IMR-90 (cell line): ENCODE data around the gene TCIRG1. TPM values are rescaled to one million over a fixed set of nuclear protein-coding genes. Genes with fewer than 3 reads are reported as not detected.

Experiments used
- ATAC-seq: fragments of 200-7000 bp; cut with Tn5 transposase; 2 replicates; pipeline ENCODE4 v1.9.1; 2020; ENCODE audit warnings: low read depth, mild to moderate bottlenecking, moderate library complexity
- BruUV-seq: library from RNA; stranded (reverse); fragments of 400-500 nt; replicated peaks from 2 replicates; lab custom pipeline; 2021; lab: Mats Ljungman, UMichigan
- CTCF ChIA-PET: fragments of 300-600 bp; formaldehyde crosslinking; extraction: SDS; loops from one replicate; lab custom pipeline; 2021; ENCODE audit warnings: antibody characterized with exemption; lab: Yijun Ruan, JAX
- POLR2A ChIA-PET: fragments of 300-600 bp; sonication (Branson Sonifier 250); formaldehyde crosslinking; loops from one replicate; lab custom pipeline; 2022; ENCODE audit warnings: antibody characterized with exemption; ENCODE audit not compliant: unreplicated experiment; lab: Charles Lee
- DNase-seq: peaks from one replicate; pipeline ENCODE4 v3.0.0; 2013
- H2AFZ ChIP-seq: replicated peaks from 2 replicates; pipeline ENCODE3; 2013; ENCODE audit warnings: low read length, mild to moderate bottlenecking; ENCODE audit not compliant: poor library complexity
- H2AK5ac ChIP-seq: 2 replicates; pipeline ENCODE4 v1.6.1; 2013; ENCODE audit warnings: low read depth, low read length, inconsistent platforms
- H2AK9ac ChIP-seq: replicated peaks from 2 replicates; pipeline ENCODE3; 2013; ENCODE audit warnings: mild to moderate bottlenecking, low read depth, low read length, moderate library complexity; ENCODE audit not compliant: poor library complexity
- H2BK120ac ChIP-seq: 2 replicates; pipeline ENCODE4 v1.6.1; 2013; ENCODE audit warnings: low read depth, low read length, inconsistent platforms
- H2BK15ac ChIP-seq: 3 replicates; pipeline ENCODE4 v1.6.1; 2013; ENCODE audit warnings: low read depth, low read length, inconsistent platforms
- H2BK20ac ChIP-seq: 2 replicates; pipeline ENCODE4 v1.6.1; 2013; ENCODE audit warnings: low read depth, mild to moderate bottlenecking, inconsistent platforms, low read length, moderate library complexity
- H2BK5ac ChIP-seq: 2 replicates; pipeline ENCODE4 v1.6.1; 2013; ENCODE audit warnings: mild to moderate bottlenecking, low read depth, low read length, inconsistent platforms; ENCODE audit not compliant: poor library complexity, severe bottlenecking
- H3K14ac ChIP-seq: replicated peaks from 2 replicates; pipeline ENCODE4 v1.6.1; 2013; ENCODE audit warnings: low read depth, low read length, inconsistent platforms
- H3K18ac ChIP-seq: 2 replicates; pipeline ENCODE4 v1.6.1; 2013; ENCODE audit warnings: low read depth, low read length, control low read depth
- H3K23ac ChIP-seq: 2 replicates; pipeline ENCODE4 v1.6.1; 2013; ENCODE audit warnings: low read depth, low read length, inconsistent platforms
- H3K27ac ChIP-seq: 2 replicates; pipeline ENCODE4 v1.5.1; 2013; ENCODE audit warnings: mild to moderate bottlenecking, control low read depth, low read length; ENCODE audit not compliant: insufficient read depth
- H3K27me3 ChIP-seq: 2 replicates; pipeline ENCODE4 v1.6.1; 2013; ENCODE audit warnings: low read length; ENCODE audit not compliant: control insufficient read depth, insufficient read depth
- H3K36me3 ChIP-seq: 2 replicates; pipeline ENCODE4 v1.6.1; 2013; ENCODE audit warnings: low read length, mixed read lengths; ENCODE audit not compliant: control insufficient read depth, insufficient read depth
- H3K4ac ChIP-seq: 2 replicates; pipeline ENCODE4 v1.6.1; 2013; ENCODE audit warnings: low read depth, low read length, inconsistent platforms
- H3K4me1 ChIP-seq: 2 replicates; pipeline ENCODE4 v1.6.1; 2013; ENCODE audit warnings: low read length, mixed read lengths; ENCODE audit not compliant: control insufficient read depth, insufficient read depth
- H3K4me2 ChIP-seq: 2 replicates; pipeline ENCODE4 v1.6.1; 2013; ENCODE audit warnings: low read depth, mild to moderate bottlenecking, control low read depth, low read length, moderate library complexity
- H3K4me3 ChIP-seq: 2 replicates; pipeline ENCODE4 v1.5.1; 2013; ENCODE audit warnings: low read depth, mild to moderate bottlenecking, control low read depth, low read length, moderate library complexity; ENCODE audit not compliant: insufficient read depth
- H3K56ac ChIP-seq: 2 replicates; pipeline ENCODE4 v1.6.1; 2013; ENCODE audit warnings: low read length, inconsistent platforms; ENCODE audit not compliant: insufficient read depth; ENCODE audit errors: extremely low read depth
- H3K79me1 ChIP-seq, 2 experiments: 2 replicates each; pipeline ENCODE4 v1.6.1; 2013; ENCODE audit warnings: low read length in 2 of 2, inconsistent platforms in 1 of 2, low read depth in 1 of 2
- H3K9ac ChIP-seq: 2 replicates; pipeline ENCODE4 v1.6.1; 2013; ENCODE audit warnings: low read depth, low read length, control low read depth
- H3K9me1 ChIP-seq: 2 replicates; pipeline ENCODE4 v1.6.1; 2013; ENCODE audit warnings: low read length, inconsistent platforms; ENCODE audit not compliant: insufficient read depth
- H3K9me3 ChIP-seq: 2 replicates; pipeline ENCODE4 v1.6.1; 2013; ENCODE audit warnings: low read length; ENCODE audit not compliant: control insufficient read depth, insufficient read depth
- H4K20me1 ChIP-seq: 2 replicates; pipeline ENCODE4 v1.6.1; 2013; ENCODE audit warnings: low read length, inconsistent platforms; ENCODE audit not compliant: insufficient read depth
- H4K5ac ChIP-seq: 2 replicates; pipeline ENCODE4 v1.6.1; 2013; ENCODE audit warnings: mild to moderate bottlenecking, low read depth, low read length, control low read depth
- H4K8ac ChIP-seq, 2 experiments: 2 replicates each; pipeline ENCODE4 v1.6.1; 2013; ENCODE audit warnings: low read depth in 2 of 2, low read length in 2 of 2, control low read depth in 1 of 2, inconsistent platforms in 1 of 2
- H4K91ac ChIP-seq: 2 replicates; pipeline ENCODE4 v1.6.1; 2013; ENCODE audit warnings: low read depth, low read length, inconsistent platforms; ENCODE audit not compliant: insufficient read depth
- BHLHE40 ChIP-seq: fragments of 150-350 bp; IDR thresholded peaks from 2 replicates; pipeline ENCODE4 v1.6.1; 2016; ENCODE audit warnings: mild to moderate bottlenecking, low read depth, low read length
- CEBPB ChIP-seq: IDR thresholded peaks from 2 replicates; pipeline ENCODE4 v1.6.1; 2012; ENCODE audit warnings: low read depth, low read length, improper control_type of control experiment
- CHD1 ChIP-seq: IDR thresholded peaks from 2 replicates; pipeline ENCODE4 v1.6.1; 2012; ENCODE audit warnings: low read depth, low read length, improper control_type of control experiment
- ELK1 ChIP-seq: fragments of 150-350 bp; IDR thresholded peaks from 2 replicates; pipeline ENCODE4 v1.6.1; 2016; ENCODE audit warnings: low read depth, mild to moderate bottlenecking, low read length, moderate library complexity, borderline replicate concordance
- MAZ ChIP-seq: IDR thresholded peaks from 2 replicates; pipeline ENCODE4 v1.6.1; 2012; ENCODE audit warnings: low read depth, mild to moderate bottlenecking, low read length, improper control_type of control experiment, moderate library complexity, borderline replicate concordance
- MXI1 ChIP-seq: IDR thresholded peaks from 2 replicates; pipeline ENCODE4 v1.6.1; 2012; ENCODE audit warnings: low read depth, mild to moderate bottlenecking, low read length, moderate library complexity, borderline replicate concordance
- NFE2L2 ChIP-seq: fragments of 150-350 bp; IDR thresholded peaks from 2 replicates; pipeline ENCODE4 v1.6.1; 2016; ENCODE audit warnings: low read depth, mild to moderate bottlenecking, low read length
- RCOR1 ChIP-seq: IDR thresholded peaks from 2 replicates; pipeline ENCODE4 v1.6.1; 2012; ENCODE audit warnings: mild to moderate bottlenecking, low read length, improper control_type of control experiment; ENCODE audit not compliant: insufficient replicate concordance
- SMC3 ChIP-seq: fragments of 150-350 bp; IDR thresholded peaks from 2 replicates; pipeline ENCODE4 v1.6.1; 2016; ENCODE audit warnings: low read depth, mild to moderate bottlenecking, antibody characterized with exemption, low read length, moderate library complexity
- USF2 ChIP-seq: fragments of 150-350 bp; IDR thresholded peaks from 2 replicates; pipeline ENCODE4 v1.6.1; 2017; ENCODE audit warnings: mild to moderate bottlenecking, antibody characterized with exemption, low read length, low read depth
- WGBS, 2 experiments: methylation state at CpG; one replicate each; pipeline versions ENCODE4 v1.1.5 to v1.1.7; 2013; ENCODE audit warnings: missing lambda C conversion rate in 2 of 2; ENCODE audit not compliant: insufficient read length in 1 of 2; ENCODE audit errors: extremely low coverage in 2 of 2; 5-methylcytosine and 5-hydroxymethylcytosine counted together
- dilution Hi-C: fragments of 300-500 bp; cut with HindIII; formaldehyde crosslinking; loops from one replicate; pipeline ENCODE4 v1.14.3; 2018; ENCODE audit warnings: low sequenced_read_pairs; ENCODE audit not compliant: unreplicated experiment
- in situ Hi-C: fragments of 300-500 bp; cut with MboI; formaldehyde crosslinking; loops from 3 replicates; pipeline ENCODE4 v1.14.3; 2019; ENCODE audit warnings: low sequenced_read_pairs, inconsistent platforms, mixed read lengths
- intact Hi-C: fragments of 100-400 bp; cut with micrococcal nuclease; formaldehyde crosslinking; loops from 2 replicates; pipeline ENCODE4 v1.10.0; 2022
- polyA plus RNA-seq, 3 experiments: library from polyadenylated mRNA; depleted of rRNA; stranded (reverse); fragments of >200 nt; gene quantifications; 2 replicates each; pipeline ENCODE4 v1.2.3, GENCODE V29; 2012; ENCODE audit warnings: low replicate concordance in 1 of 3
- total RNA-seq: library from RNA; depleted of rRNA; stranded (reverse); fragments of >200 nt; gene quantifications from 2 replicates; pipeline ENCODE4 v1.2.3, GENCODE V29; 2012
- TF ChIP-seq, protein P1 (sequence below): conservative IDR thresholded peaks from 2 replicates; pipeline ENCODE4 v1.5.1; 2012; ENCODE audit warnings: mild to moderate bottlenecking, low read depth, low read length, improper control_type of control experiment

Gene TCIRG1
- total and polyA plus RNA-seq, 2 of the 4 experiments (the other 2 are of a cell fraction) = 25.3 to 117 TPM

DNA sequence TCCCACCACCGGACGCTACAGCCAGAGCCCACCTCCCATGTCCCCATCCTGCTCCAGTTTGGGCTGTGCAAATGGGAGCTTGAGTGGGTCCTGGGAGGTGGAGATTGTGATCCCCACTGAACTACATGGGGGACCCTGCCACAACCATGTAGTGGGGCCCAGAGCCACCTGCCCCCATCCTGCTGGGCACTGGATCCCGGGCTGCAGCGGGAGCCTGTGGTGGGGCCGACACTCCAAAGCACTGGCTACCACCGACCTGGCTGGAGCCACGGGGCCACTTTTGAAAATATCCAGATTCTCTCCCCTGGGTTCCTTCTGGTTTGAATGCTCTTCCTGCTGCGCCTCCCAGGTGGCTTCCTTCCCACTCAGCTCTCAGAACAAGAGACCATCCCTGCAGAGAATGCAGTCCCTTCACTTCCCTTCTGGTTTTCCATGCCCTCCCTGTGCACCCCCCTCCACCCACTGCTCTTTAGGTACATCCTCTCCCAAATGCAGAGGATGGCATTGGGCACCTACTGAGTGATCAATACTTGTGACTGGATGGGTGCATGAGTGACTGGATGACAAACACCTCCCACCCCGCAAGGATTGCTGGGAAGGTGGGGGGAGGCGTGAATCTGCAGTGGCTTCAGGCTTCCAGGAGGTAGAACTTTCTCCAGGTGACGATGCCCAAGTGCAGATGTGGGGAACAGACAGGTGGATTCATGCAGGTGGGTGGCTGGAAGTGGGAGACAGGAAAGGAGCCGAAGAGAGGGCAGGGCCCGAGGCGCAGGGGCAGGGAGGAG, 34.1 kb upstream of the TCIRG1 start (continued):
- TF ChIP-seq SMC3 = no peak
- TF ChIP-seq CEBPB = no peak

GRCh38 chr11:68006606-68007166, 32.1 kb upstream of the TCIRG1 start:
- Histone ChIP-seq H2AK9ac (no peak overlapping the region), H3K14ac (no peak overlapping the region), H2AFZ (no peak overlapping the region), H3K56ac (no peak overlapping the region), H3K4me2 (no peak overlapping the region), H3K9ac (no peak overlapping the region), H3K27ac (no peak overlapping the region), H4K5ac (no peak overlapping the region), H3K23ac (no peak overlapping the region), H3K9me3 (no peaks in the 10 kb centered on the region), H4K20me1 (no peaks in the 10 kb centered on the region), H2BK5ac (no peak overlapping the region), H3K36me3 (no peaks in the 10 kb centered on the region), H2BK120ac (no peak overlapping the region), H3K18ac (no peak overlapping the region), H3K4me1 (peaks cover 18% of the 10 kb centered on the region), H3K27me3 (no peaks in the 10 kb centered on the region), H2BK20ac (no peak overlapping the region), H4K91ac (no peak overlapping the region), H2BK15ac (no peak overlapping the region), H3K4ac (no peak overlapping the region), H3K79me1 (peaks cover 6 to 20% of the 10 kb centered on the region in 2 experiments; a peak in 3 of 4 replicates), H4K8ac (no peak overlapping the region), H3K9me1 (peaks cover 15% of the 10 kb centered on the region; the same call in 1 of the 2 replicates), H3K4me3 (no peak overlapping the region), H2AK5ac (no peak overlapping the region)
- dilution Hi-C loops = no loop called here
- in situ Hi-C loops = no loop called here
- intact Hi-C loops = no loop called here
- ChIA-PET CTCF (no interaction called here), POLR2A (no interaction called here)
- 100% methylated on average over 3 of the region's 7 CpGs; no CpG with 5 or more reads in 1 of the 2 experiments for whole genome bisulfite sequencing, 2 experiments
- no peak for DNase-seq
- BruUV-seq = no TSS peak
- ATAC-seq = no peak
- TF ChIP-seq CHD1 (no peak), MAZ (no peak), USF2 (no peak), CEBPB (no peak), MXI1 (no peak), BHLHE40 (no peak), ELK1 (no peak), SMC3 (no peak), RCOR1 (no peak), NFE2L2 (no peak)
- TF ChIP-seq, protein P1, sequence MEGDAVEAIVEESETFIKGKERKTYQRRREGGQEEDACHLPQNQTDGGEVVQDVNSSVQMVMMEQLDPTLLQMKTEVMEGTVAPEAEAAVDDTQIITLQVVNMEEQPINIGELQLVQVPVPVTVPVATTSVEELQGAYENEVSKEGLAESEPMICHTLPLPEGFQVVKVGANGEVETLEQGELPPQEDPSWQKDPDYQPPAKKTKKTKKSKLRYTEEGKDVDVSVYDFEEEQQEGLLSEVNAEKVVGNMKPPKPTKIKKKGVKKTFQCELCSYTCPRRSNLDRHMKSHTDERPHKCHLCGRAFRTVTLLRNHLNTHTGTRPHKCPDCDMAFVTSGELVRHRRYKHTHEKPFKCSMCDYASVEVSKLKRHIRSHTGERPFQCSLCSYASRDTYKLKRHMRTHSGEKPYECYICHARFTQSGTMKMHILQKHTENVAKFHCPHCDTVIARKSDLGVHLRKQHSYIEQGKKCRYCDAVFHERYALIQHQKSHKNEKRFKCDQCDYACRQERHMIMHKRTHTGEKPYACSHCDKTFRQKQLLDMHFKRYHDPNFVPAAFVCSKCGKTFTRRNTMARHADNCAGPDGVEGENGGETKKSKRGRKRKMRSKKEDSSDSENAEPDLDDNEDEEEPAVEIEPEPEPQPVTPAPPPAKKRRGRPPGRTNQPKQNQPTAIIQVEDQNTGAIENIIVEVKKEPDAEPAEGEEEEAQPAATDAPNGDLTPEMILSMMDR = no peak
